ENCODE measurements around the gene FAR2. TPM values are rescaled to one million over a fixed set of nuclear protein-coding genes. Genes with fewer than 3 reads are reported as not detected.

FAR2 gene
- total RNA-seq, 1 donor from 2014 or later: 12.5 TPM

DNA sequence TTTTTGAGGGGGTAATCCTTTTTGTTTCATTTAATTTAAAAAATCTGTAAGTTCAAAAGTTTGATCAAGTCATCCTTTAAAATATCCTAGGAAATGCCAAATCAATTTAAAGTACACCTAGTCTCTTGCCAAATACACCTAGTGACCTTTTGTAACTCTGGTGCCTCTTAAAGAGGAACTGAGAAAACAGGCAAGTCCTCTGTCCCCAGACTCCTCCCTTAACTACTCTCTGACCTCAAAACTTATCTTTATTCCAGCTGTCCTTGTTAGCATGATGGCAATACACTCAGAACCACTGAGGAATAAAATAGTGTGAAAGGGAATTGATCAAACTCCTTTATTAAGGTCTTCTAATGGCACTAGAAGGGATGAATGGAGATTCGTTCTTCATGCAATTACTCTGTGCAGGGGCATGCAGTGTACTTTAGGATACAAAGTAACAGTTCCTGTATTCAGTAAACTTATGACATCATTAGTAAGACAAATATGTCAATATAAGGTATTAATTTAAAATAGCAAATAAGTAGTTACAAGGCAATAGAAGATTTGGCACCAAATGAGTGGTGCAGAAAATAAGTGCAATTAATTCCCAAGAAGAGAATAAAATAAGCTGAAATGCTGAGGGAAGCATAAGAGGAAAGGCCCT lies 3.3 kb downstream of the FAR2 start:
- peaks cover 0 to 5% (median 4%) of the 10 kb centered on the region in 3 donors for H3K27me3 ChIP-seq (ENCODE audit: control insufficient read depth in 3 of 3, insufficient read depth in 3 of 3, low read length in 3 of 3)
- no peak overlapping the region for H3K27ac ChIP-seq (ENCODE audit: low read depth, low read length)
- no peak overlapping the region for H3K4me3 ChIP-seq (ENCODE audit: low read length in 3 of 3)
- no peaks in the 10 kb centered on the region for H3K36me3 ChIP-seq (ENCODE audit: control insufficient read depth in 3 of 3, insufficient read depth in 3 of 3, low read length in 3 of 3)
- H3K4me1 ChIP-seq (ENCODE audit: control insufficient read depth in 3 of 3, insufficient read depth in 3 of 3, low read length in 3 of 3): peaks cover 2 to 8% (median 6%) of the 10 kb centered on the region in 3 donors
- H3K9ac ChIP-seq (ENCODE audit: low read depth in 1 of 3, low read length in 3 of 3): no peak overlapping the region
- H3K9me3 ChIP-seq (ENCODE audit: control insufficient read depth in 3 of 3, low read length in 3 of 3): no peaks in the 10 kb centered on the region

DNA sequence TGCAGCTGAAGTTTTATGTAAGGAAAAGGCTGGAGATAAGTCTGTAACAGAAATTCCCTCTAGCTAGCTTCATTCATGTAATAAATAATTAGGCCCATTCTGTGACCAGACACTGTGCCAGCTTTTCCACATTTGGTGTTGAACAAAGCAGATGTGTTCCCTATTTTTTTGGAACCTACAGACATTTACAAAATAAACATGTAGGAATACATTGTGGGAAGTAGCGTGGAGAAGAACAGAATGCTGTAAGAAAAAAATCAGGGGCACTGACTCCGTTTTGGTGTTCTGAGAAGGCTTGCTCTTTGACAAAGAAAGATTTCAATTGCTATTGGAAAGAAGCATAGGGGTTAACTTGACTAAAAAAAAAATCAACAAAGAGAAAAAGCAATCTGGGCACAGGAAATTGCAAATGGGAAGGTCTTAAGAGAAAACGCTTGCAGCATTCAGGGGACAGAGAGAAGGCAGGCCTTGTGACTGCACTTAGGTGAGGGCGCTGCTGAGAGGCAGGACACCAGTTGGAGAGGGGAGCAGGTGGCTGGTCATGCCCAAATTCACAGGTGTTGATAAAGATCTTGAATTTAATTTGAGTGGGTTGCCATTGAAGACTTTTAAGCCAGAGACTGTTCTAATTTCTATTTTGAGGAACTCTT lies 4.0 kb downstream of the FAR2 start:
- Histone ChIP-seq H3K4me1 (ENCODE audit: control insufficient read depth in 3 of 3, insufficient read depth in 3 of 3, low read length in 3 of 3) (peaks cover 2 to 8% (median 4%) of the 10 kb centered on the region in 3 donors), H3K36me3 (ENCODE audit: control insufficient read depth in 3 of 3, insufficient read depth in 3 of 3, low read length in 3 of 3) (no peaks in the 10 kb centered on the region), H3K27ac (ENCODE audit: low read depth, low read length) (no peak overlapping the region)

DNA sequence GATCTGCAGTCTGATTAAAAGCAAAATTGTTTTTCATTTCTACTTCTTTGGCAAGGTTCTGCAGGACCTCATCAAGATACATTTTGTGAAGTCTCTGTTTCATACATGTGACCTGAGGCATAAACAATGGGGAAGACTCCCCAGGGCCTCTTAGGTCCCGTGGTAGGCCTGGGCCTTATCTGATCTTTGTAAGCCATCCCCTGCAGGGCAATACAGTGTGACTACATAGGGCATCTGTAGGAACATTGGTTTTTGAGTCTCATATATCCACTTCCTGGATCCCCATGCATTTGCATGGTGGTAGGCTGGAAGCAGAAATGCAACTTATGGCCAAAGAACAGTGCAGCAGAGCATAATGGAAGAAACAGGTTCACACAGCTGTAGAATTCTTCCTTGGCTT lies 6.0 kb downstream of the FAR2 start:
- no peak overlapping the region for H3K4me3 ChIP-seq (ENCODE audit: low read length in 3 of 3)
- H3K4me1 ChIP-seq (ENCODE audit: control insufficient read depth in 3 of 3, insufficient read depth in 3 of 3, low read length in 3 of 3): peaks cover 0 to 5% (median 2%) of the 10 kb centered on the region in 3 donors
- no peak overlapping the region for H3K9ac ChIP-seq (ENCODE audit: low read depth in 1 of 3, low read length in 3 of 3)
- no peaks in the 10 kb centered on the region for H3K9me3 ChIP-seq (ENCODE audit: control insufficient read depth in 3 of 3, low read length in 3 of 3)
- H3K27ac ChIP-seq (ENCODE audit: low read depth, low read length): no peak overlapping the region
- H3K27me3 ChIP-seq (ENCODE audit: control insufficient read depth in 3 of 3, insufficient read depth in 3 of 3, low read length in 3 of 3): no peaks in the 10 kb centered on the region
- no peaks in the 10 kb centered on the region for H3K36me3 ChIP-seq (ENCODE audit: control insufficient read depth in 3 of 3, insufficient read depth in 3 of 3, low read length in 3 of 3)

More for the DNA sequence above, 4.0 kb downstream of the FAR2 start:
- no peaks in the 10 kb centered on the region for H3K9me3 ChIP-seq (ENCODE audit: control insufficient read depth in 3 of 3, low read length in 3 of 3)
- H3K27me3 ChIP-seq (ENCODE audit: control insufficient read depth in 3 of 3, insufficient read depth in 3 of 3, low read length in 3 of 3): peaks cover 0 to 5% (median 4%) of the 10 kb centered on the region in 3 donors
- H3K4me3 ChIP-seq (ENCODE audit: low read length in 3 of 3): no peak overlapping the region
- H3K9ac ChIP-seq (ENCODE audit: low read depth in 1 of 3, low read length in 3 of 3): no peak overlapping the region

DNA sequence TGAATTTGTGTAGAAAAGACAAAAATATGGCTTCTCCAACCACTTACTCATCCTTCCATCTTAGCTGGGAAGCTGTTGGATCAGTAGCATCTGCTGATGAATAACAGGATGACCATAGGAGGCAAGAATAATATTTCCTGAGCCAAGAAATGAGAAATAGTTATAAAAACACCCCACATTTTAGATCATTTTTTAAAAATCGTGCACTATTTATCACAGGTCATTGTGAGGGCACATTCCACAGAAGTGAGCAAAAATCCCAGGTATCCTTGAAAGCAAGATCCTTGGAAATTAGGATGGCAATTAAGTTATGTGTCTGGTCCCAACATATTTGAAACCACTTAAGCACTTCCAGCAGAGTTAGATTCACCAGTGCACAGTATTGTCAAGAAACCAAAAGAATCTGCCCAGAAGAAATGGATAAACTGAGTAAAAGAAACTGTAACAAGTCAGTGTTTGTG lies 8.4 kb downstream of the FAR2 start:
- Histone ChIP-seq H3K9ac (ENCODE audit: low read depth in 1 of 3, low read length in 3 of 3) (no peak overlapping the region), H3K4me3 (ENCODE audit: low read length in 3 of 3) (no peak overlapping the region), H3K27me3 (ENCODE audit: control insufficient read depth in 3 of 3, insufficient read depth in 3 of 3, low read length in 3 of 3) (no peaks in the 10 kb centered on the region), H3K9me3 (ENCODE audit: control insufficient read depth in 3 of 3, low read length in 3 of 3) (no peaks in the 10 kb centered on the region), H3K36me3 (ENCODE audit: control insufficient read depth in 3 of 3, insufficient read depth in 3 of 3, low read length in 3 of 3) (no peaks in the 10 kb centered on the region), H3K4me1 (ENCODE audit: control insufficient read depth in 3 of 3, insufficient read depth in 3 of 3, low read length in 3 of 3) (peaks cover 0 to 2% (median 0%) of the 10 kb centered on the region in 3 donors), H3K27ac (ENCODE audit: low read depth, low read length) (no peak overlapping the region)

DNA sequence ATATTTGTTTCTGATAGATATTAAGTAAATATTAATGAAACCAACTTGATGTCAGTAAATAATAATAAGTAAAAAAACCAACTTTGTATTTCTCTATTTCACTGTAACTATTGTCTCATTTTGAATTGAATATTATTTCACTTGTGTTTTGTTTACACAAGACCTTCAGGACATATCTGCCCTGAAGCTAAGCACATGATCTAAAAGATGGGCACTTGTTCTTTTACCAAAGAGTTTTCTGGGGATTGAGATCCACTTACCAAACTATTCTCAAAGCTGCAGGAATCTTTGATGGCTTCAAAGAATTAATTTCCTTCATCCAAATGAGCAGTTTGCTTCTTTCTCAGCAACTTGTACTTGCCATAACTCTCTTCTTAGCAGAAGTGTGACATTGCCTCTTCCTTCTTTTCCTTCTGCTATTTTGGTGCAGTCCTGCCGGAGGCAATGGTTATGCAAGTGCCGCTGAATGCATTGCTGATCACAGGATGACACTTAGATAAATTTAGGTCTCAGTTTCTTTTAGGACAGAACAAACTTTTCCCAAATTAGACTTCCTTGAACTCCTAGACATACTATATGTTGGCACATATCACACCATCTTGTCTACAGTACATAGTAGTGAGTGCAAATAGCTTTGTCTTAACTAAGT lies 9.2 kb downstream of the FAR2 start:
- no peaks in the 10 kb centered on the region for H3K27me3 ChIP-seq (ENCODE audit: control insufficient read depth in 3 of 3, insufficient read depth in 3 of 3, low read length in 3 of 3)
- no peaks in the 10 kb centered on the region for H3K36me3 ChIP-seq (ENCODE audit: control insufficient read depth in 3 of 3, insufficient read depth in 3 of 3, low read length in 3 of 3)
- H3K4me1 ChIP-seq (ENCODE audit: control insufficient read depth in 3 of 3, insufficient read depth in 3 of 3, low read length in 3 of 3): no peaks in the 10 kb centered on the region
- H3K9me3 ChIP-seq (ENCODE audit: control insufficient read depth in 3 of 3, low read length in 3 of 3): no peaks in the 10 kb centered on the region
- no peak overlapping the region for H3K4me3 ChIP-seq (ENCODE audit: low read length in 3 of 3)
- no peak overlapping the region for H3K9ac ChIP-seq (ENCODE audit: low read depth in 1 of 3, low read length in 3 of 3)
- H3K27ac ChIP-seq (ENCODE audit: low read depth, low read length): no peak overlapping the region

DNA sequence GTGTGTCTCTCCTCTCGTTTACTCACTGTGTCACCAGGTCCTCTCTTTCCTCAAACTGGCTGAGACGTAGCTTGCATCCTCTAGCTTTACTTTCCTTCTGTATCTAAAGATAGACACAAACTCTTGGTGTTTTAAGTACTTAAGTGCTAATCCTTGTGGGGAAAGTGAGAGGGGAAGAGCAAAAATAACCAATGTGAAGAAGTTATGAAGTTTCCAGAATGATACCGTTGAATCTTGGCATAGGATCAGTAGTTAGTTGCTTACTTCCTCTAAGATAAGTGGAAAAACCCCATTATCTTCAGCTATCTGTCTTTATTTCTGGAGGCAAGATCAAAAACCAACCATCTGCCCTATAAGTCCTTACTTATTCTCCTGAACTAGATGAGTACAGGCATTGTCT lies 10.6 kb downstream of the FAR2 start:
- H3K4me3 ChIP-seq (ENCODE audit: low read length in 3 of 3): no peak overlapping the region
- H3K36me3 ChIP-seq (ENCODE audit: control insufficient read depth in 3 of 3, insufficient read depth in 3 of 3, low read length in 3 of 3): no peaks in the 10 kb centered on the region
- H3K27me3 ChIP-seq (ENCODE audit: control insufficient read depth in 3 of 3, insufficient read depth in 3 of 3, low read length in 3 of 3): no peaks in the 10 kb centered on the region
- no peak overlapping the region for H3K27ac ChIP-seq (ENCODE audit: low read depth, low read length)
- H3K9me3 ChIP-seq (ENCODE audit: control insufficient read depth in 3 of 3, low read length in 3 of 3): no peaks in the 10 kb centered on the region
- H3K4me1 ChIP-seq (ENCODE audit: control insufficient read depth in 3 of 3, insufficient read depth in 3 of 3, low read length in 3 of 3): no peaks in the 10 kb centered on the region
- no peak overlapping the region for H3K9ac ChIP-seq (ENCODE audit: low read depth in 1 of 3, low read length in 3 of 3)

DNA sequence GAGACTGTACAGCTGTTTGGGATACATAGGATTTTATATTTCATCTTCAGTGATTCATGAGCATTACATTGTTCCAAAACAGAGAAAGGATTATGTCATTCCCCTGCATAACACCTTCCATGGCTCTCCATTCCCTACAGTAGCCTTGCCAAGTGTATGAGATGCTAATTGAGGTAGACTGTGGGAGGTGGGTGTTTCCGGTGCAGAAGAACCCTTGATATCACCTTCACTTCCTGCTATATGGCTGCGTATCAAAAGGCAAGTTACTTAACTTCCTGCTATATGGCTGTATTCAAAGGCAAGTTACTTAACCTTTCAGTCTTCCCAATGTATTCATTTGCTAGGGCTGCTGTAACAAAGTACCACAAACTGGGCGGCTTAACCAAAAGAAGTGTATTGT lies 11.2 kb downstream of the FAR2 start:
- no peak overlapping the region for H3K27ac ChIP-seq (ENCODE audit: low read depth, low read length)
- H3K27me3 ChIP-seq (ENCODE audit: control insufficient read depth in 3 of 3, insufficient read depth in 3 of 3, low read length in 3 of 3): no peaks in the 10 kb centered on the region
- no peaks in the 10 kb centered on the region for H3K9me3 ChIP-seq (ENCODE audit: control insufficient read depth in 3 of 3, low read length in 3 of 3)
- H3K4me3 ChIP-seq (ENCODE audit: low read length in 3 of 3): no peak overlapping the region
- H3K9ac ChIP-seq (ENCODE audit: low read depth in 1 of 3, low read length in 3 of 3): no peak overlapping the region
- H3K4me1 ChIP-seq (ENCODE audit: control insufficient read depth in 3 of 3, insufficient read depth in 3 of 3, low read length in 3 of 3): no peaks in the 10 kb centered on the region
- no peaks in the 10 kb centered on the region for H3K36me3 ChIP-seq (ENCODE audit: control insufficient read depth in 3 of 3, insufficient read depth in 3 of 3, low read length in 3 of 3)

DNA sequence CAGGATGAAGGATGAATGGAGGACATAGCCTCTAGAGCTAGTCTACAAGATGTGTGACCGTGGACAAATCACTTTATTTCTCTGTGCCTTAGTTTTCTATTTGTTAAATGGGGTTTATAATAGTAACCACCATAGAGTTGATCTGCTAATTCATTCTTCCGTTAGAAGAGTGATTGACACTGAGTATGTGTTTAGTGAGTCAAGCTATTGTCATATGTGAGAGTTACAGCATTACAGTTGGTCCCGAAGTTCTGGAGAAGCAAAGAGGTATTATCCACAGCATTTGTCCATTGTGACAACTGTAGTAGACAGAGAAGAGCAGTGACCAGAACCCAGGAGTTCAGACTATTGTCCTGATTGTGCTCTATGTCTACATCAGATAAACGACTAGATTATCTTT lies 14.1 kb downstream of the FAR2 start:
- H3K4me1 ChIP-seq (ENCODE audit: control insufficient read depth in 3 of 3, insufficient read depth in 3 of 3, low read length in 3 of 3): no peaks in the 10 kb centered on the region
- H3K9me3 ChIP-seq (ENCODE audit: control insufficient read depth in 3 of 3, low read length in 3 of 3): no peaks in the 10 kb centered on the region
- no peak overlapping the region for H3K27ac ChIP-seq (ENCODE audit: low read depth, low read length)
- H3K4me3 ChIP-seq (ENCODE audit: low read length in 3 of 3): no peak overlapping the region
- no peaks in the 10 kb centered on the region for H3K36me3 ChIP-seq (ENCODE audit: control insufficient read depth in 3 of 3, insufficient read depth in 3 of 3, low read length in 3 of 3)
- H3K9ac ChIP-seq (ENCODE audit: low read depth in 1 of 3, low read length in 3 of 3): no peak overlapping the region
- H3K27me3 ChIP-seq (ENCODE audit: control insufficient read depth in 3 of 3, insufficient read depth in 3 of 3, low read length in 3 of 3): no peaks in the 10 kb centered on the region

DNA sequence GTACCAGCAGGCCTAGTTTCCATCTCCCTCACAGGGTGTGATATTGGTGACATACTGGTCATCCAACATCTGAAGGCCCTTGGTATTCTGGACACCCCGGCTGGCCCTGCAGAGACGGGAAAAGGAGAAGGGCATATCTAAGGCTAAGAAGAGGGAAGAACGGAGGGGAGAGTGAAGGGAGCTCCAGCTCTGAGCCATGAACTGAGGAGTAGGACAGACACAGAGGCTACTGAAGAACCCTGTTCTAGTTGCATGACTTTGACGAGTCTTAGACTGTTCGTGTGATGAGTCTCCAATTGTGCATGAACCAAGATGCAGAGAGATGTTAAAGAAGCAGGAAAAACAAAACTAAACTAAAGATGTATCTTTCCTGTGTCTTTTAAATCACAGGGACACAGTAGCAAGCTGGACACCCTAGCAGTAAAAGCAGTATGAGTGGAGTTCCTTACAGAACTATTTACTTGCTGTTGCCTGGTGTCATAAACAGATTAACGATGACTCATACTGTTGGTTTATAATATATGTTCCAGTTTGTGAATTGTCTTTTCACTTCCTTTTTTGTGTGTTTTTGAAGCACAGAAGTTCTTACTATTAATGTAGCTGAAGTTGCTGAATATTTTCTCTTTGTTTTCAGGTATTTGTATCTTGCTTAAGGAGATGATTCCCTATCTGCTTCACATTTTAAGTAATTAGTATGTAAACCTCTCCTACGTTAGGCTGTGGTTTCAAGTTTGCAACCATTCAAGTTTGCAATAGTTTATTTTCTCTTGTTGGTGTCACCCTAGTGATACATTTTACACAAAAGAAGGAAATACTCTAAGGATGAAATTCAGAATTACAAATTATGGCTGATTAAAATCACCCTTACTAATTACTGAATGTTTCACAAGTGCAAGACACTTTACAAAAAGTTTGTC lies 15.7 kb downstream of the FAR2 start:
- Histone ChIP-seq H3K27ac (ENCODE audit: low read depth, low read length) (peak overlapping the region; percentile 45), H3K36me3 (ENCODE audit: control insufficient read depth in 3 of 3, insufficient read depth in 3 of 3, low read length in 3 of 3) (no peaks in the 10 kb centered on the region), H3K9me3 (ENCODE audit: control insufficient read depth in 3 of 3, low read length in 3 of 3) (no peaks in the 10 kb centered on the region), H3K9ac (ENCODE audit: low read depth in 1 of 3, low read length in 3 of 3) (no peak overlapping the region), H3K4me1 (ENCODE audit: control insufficient read depth in 3 of 3, insufficient read depth in 3 of 3, low read length in 3 of 3) (no peaks in the 10 kb centered on the region), H3K4me3 (ENCODE audit: low read length in 3 of 3) (no peak overlapping the region), H3K27me3 (ENCODE audit: control insufficient read depth in 3 of 3, insufficient read depth in 3 of 3, low read length in 3 of 3) (no peaks in the 10 kb centered on the region)
